GM19239 (cell line): Measurements from ENCODE around the gene FAM229A.

Experiments used
- DNase-seq: peaks from one replicate; pipeline ENCODE4 v3.0.0; 2011; ENCODE audit warnings: low spot score; ENCODE audit not compliant: insufficient read length
- FAIRE-seq: peaks from 2 replicates; lab custom pipeline; 2011; peaks lifted over from hg19 to GRCh38; lab: Jason Lieb, UNC

Gene FAM229A

GRCh38 chr1:32351399-32352238 is 10.7 kb downstream of the FAM229A start:
- DNase-seq (peak; percentile 93), FAIRE-seq (no peak)

- FAIRE-seq (peak; percentile 87), DNase-seq (no peak)
Observed at GRCh38 chr1:32350785-32351398, 11.4 kb downstream of the FAM229A start.

- DNase-seq (no peak), FAIRE-seq (no peak)
Observed at GRCh38 chr1:32349211-32349708, 13.0 kb downstream of the FAM229A start.

GRCh38 chr1:32346532-32347157 is 15.6 kb downstream of the FAM229A start:
- DNase-seq, result no peak
- FAIRE-seq, result no peak

GRCh38 chr1:32345289-32345827 is 16.9 kb downstream of the FAM229A start:
- no peak for FAIRE-seq
- no peak for DNase-seq

GRCh38 chr1:32342704-32343103 is 19.6 kb downstream of the FAM229A start:
- FAIRE-seq (no peak), DNase-seq (no peak)

GRCh38 chr1:32341971-32342370 is 20.3 kb downstream of the FAM229A start:
- DNase-seq (no peak), FAIRE-seq (no peak)

GRCh38 chr1:32341186-32341757 is 21.0 kb downstream of the FAM229A start:
- no peak for FAIRE-seq
- DNase-seq, result no peak

- no peak for DNase-seq
- FAIRE-seq, result peak; percentile 76
Observed at GRCh38 chr1:32339363-32339978, 22.8 kb downstream of the FAM229A start.

- no peak for DNase-seq
- FAIRE-seq, result no peak
Observed at GRCh38 chr1:32338637-32339145, 23.6 kb downstream of the FAM229A start.

GRCh38 chr1:32337855-32338636 is 24.2 kb downstream of the FAM229A start:
- FAIRE-seq (no peak), DNase-seq (no peak)

GRCh38 chr1:32336963-32337675 is 25.2 kb downstream of the FAM229A start:
- DNase-seq, result no peak
- FAIRE-seq, result peak; percentile 90

- no peak for FAIRE-seq
Observed at GRCh38 chr1:32336591-32336932, 25.7 kb downstream of the FAM229A start.

GRCh38 chr1:32335790-32336590 is 26.3 kb downstream of the FAM229A start, which contains the start of gene MARCKSL1:
TSS of gene MARCKSL1 (minus strand) at chr1:32336233. CDS start at chr1:32336033, 200 bp downstream.
- peak; percentile 65 for DNase-seq
- no peak for FAIRE-seq

More at GRCh38 chr1:32336591-32336932, 25.7 kb downstream of the FAM229A start:
- DNase-seq, result no peak

GRCh38 chr1:32335535-32335789 is 26.8 kb downstream of the FAM229A start:
- no peak for FAIRE-seq

GRCh38 chr1:32334864-32335534 is 27.3 kb downstream of the FAM229A start:
- DNase-seq (no peak), FAIRE-seq (peak; percentile 68)

More at GRCh38 chr1:32335535-32335789, 26.8 kb downstream of the FAM229A start:
- DNase-seq, result no peak

GRCh38 chr1:32334274-32334861 is 27.9 kb downstream of the FAM229A start:
- peak; percentile 53 for FAIRE-seq
- DNase-seq, result no peak
